ENCODE results near the gene SPATA31E1. TPM values are rescaled to one million over a fixed set of nuclear protein-coding genes. Genes with fewer than 3 reads are reported as not detected.

The SPATA31E1 gene
- total and polyA plus RNA-seq, 9 of the 15 experiments (the other 6 are each of a cell fraction or from before 2014, with no cell fraction given), result not detected

GRCh38 chr9:87871425-87872078 lies 11.1 kb upstream of the SPATA31E1 start:
- Histone ChIP-seq H3K9me1 (ENCODE audit: control insufficient read depth, insufficient read depth, low read length) (no peaks in the 10 kb centered on the region), H3K9ac (ENCODE audit: insufficient read depth in 1 of 2, low read depth in 2 of 2, low read length in 2 of 2) (no peak overlapping the region), H3K9me3 (replicated peaks; ENCODE audit: control insufficient read depth, insufficient read depth, low read depth, low read length) (no peaks in the 10 kb centered on the region), H4K20me1 (replicated peaks; ENCODE audit: control insufficient read depth, insufficient read depth, low read length) (no peaks in the 10 kb centered on the region), H3K27ac (ENCODE audit: extremely low read depth, low read depth, low read length) (no peak overlapping the region), H3K4me1 (replicated peaks in 1 of 2; ENCODE audit: control insufficient read depth in 2 of 2, insufficient read depth in 2 of 2, low read length in 2 of 2) (no peaks in the 10 kb centered on the region; a peak in 2 of 5 replicates), H3K79me2 (ENCODE audit: control insufficient read depth, insufficient read depth, low read length) (no peaks in the 10 kb centered on the region), H3K36me3 (ENCODE audit: control insufficient read depth, insufficient read depth, low read length) (no peaks in the 10 kb centered on the region), H2AFZ (ENCODE audit: low read depth, low read length) (no peak overlapping the region), H3K4me2 (ENCODE audit: insufficient read depth, low read length) (no peak overlapping the region), H3K4me3 (no peak overlapping the region), H3K27me3 (ENCODE audit: control insufficient read depth in 2 of 2, insufficient read depth in 2 of 2, low read length in 2 of 2) (peaks cover 2 to 24% of the 10 kb centered on the region in 2 experiments; a peak in 3 of 5 replicates)
- POLR2A ChIA-PET, result no interaction called here
- BruUV-seq (replicated peaks), result no TSS peak
- ATAC-seq (no peak), DNase-seq (ENCODE audit: extremely low read depth in 1 of 4, low spot score in 3 of 4) (no peak), FAIRE-seq (no peak)
- in situ Hi-C loops (cut with MboI), result no loop called here
- CTCF ChIA-PET (ENCODE audit: low intra/inter-chr PET ratio), result no interaction called here
- intact Hi-C loops (cut with micrococcal nuclease), result no loop called here
- TF ChIP-seq ELF1 (tag; IDR thresholded peaks at IDR 0.05) (no peak), HDAC3 (IDR thresholded peaks at IDR 0.05; ENCODE audit: borderline replicate concordance, partially characterized antibody) (no peak), MXI1 (IDR thresholded peaks at IDR 0.05; ENCODE audit: low read depth, low read length) (no peak), EZH2 (IDR thresholded peaks at IDR 0.05; ENCODE audit: borderline replicate concordance, low read depth, low read length) (no peak), NR2C2 (CRISPR knock-in tag; IDR thresholded peaks at IDR 0.05) (no peak), NR2C2 (tag; IDR thresholded peaks at IDR 0.05) (no peak), SMARCB1 (IDR thresholded peaks at IDR 0.05; ENCODE audit: insufficient read length, low read depth) (no peak), ARNT (IDR thresholded peaks at IDR 0.05) (no peak), XRCC5 (IDR thresholded peaks at IDR 0.05; ENCODE audit: low read depth, low read length) (no peak), ZNF57 (CRISPR knock-in tag; IDR thresholded peaks at IDR 0.05) (no peak), GTF2F1 (IDR thresholded peaks at IDR 0.05; ENCODE audit: low read depth, low read length) (no peak), RNF219 (CRISPR knock-in tag; IDR thresholded peaks at IDR 0.05) (no peak), BRD9 (IDR thresholded peaks at IDR 0.05; ENCODE audit: low read depth, partially characterized antibody) (no peak), ZNF75A (CRISPR knock-in tag; IDR thresholded peaks at IDR 0.05) (no peak), MYBL2 (IDR thresholded peaks at IDR 0.05; ENCODE audit: low read depth) (no peak), MYBL2 (CRISPR knock-in tag; IDR thresholded peaks at IDR 0.05; ENCODE audit: borderline replicate concordance) (no peak)
- 0% methylated on average over 6 of the region's 7 CpGs for WGBS (ENCODE audit: insufficient coverage, low coverage, missing lambda C conversion rate)

Data from K562 (cell line).